Fibroblast of lung (primary cell): ENCODE measurements around the gene SH2D4B. TPM values are rescaled to one million over a fixed set of nuclear protein-coding genes. Genes with fewer than 3 reads are reported as not detected.

Source experiments
- DNase-seq, 2 donors: peaks; one replicate each; pipeline versions ENCODE4 v3.0.0 to v3.0.0-alpha.2; 2010; ENCODE audit warnings: low read depth in 2 of 2
- H2AFZ ChIP-seq: 2 replicates; pipeline ENCODE4 v1.5.1; 2012; ENCODE audit warnings: low read length, control low read depth, inconsistent platforms
- H3K27ac ChIP-seq: 2 replicates; pipeline ENCODE4 v1.5.1; 2011; ENCODE audit warnings: low read length, control low read depth; ENCODE audit not compliant: insufficient read depth
- H3K27me3 ChIP-seq: 2 replicates; pipeline ENCODE4 v1.5.1; 2011; ENCODE audit warnings: mild to moderate bottlenecking, low read length; ENCODE audit not compliant: control insufficient read depth, insufficient read depth
- H3K36me3 ChIP-seq: 2 replicates; pipeline ENCODE4 v1.5.1; 2011; ENCODE audit warnings: low read length; ENCODE audit not compliant: control insufficient read depth, insufficient read depth
- H3K4me1 ChIP-seq: 2 replicates; pipeline ENCODE4 v1.5.1; 2011; ENCODE audit warnings: low read length; ENCODE audit not compliant: control insufficient read depth, insufficient read depth; ENCODE audit errors: extremely low read depth
- H3K4me2 ChIP-seq: 2 replicates; pipeline ENCODE4 v1.5.1; 2011; ENCODE audit warnings: low read length, control low read depth; ENCODE audit not compliant: insufficient read depth; ENCODE audit errors: extremely low read depth
- H3K4me3 ChIP-seq, 4 experiments: fragments of 200-600 bp in 1 of 4; sonication (generic) in 1 of 4; replicated peaks in 1 of 4; 2 replicates each; pipeline ENCODE4 v1.5.1; 2011 to 2016; ENCODE audit warnings: low read length in 4 of 4, low read depth in 3 of 4, mild to moderate bottlenecking in 3 of 4, control low read depth in 2 of 4, inconsistent platforms in 1 of 4, mixed read lengths in 1 of 4; ENCODE audit not compliant: insufficient read depth in 1 of 4; ENCODE audit errors: control extremely low read depth in 1 of 4
- H3K79me2 ChIP-seq: 2 replicates; pipeline ENCODE4 v1.5.1; 2012; ENCODE audit warnings: mild to moderate bottlenecking, low read length, inconsistent platforms; ENCODE audit not compliant: control insufficient read depth, insufficient read depth
- H3K9ac ChIP-seq: 2 replicates; pipeline ENCODE4 v1.5.1; 2011; ENCODE audit warnings: mild to moderate bottlenecking, low read length, control low read depth; ENCODE audit not compliant: insufficient read depth
- H3K9me3 ChIP-seq: 2 replicates; pipeline ENCODE4 v1.5.1; 2012; ENCODE audit warnings: low read depth, low read length; ENCODE audit not compliant: control insufficient read depth, insufficient read depth
- H4K20me1 ChIP-seq: 2 replicates; pipeline ENCODE4 v1.5.1; 2011; ENCODE audit warnings: low read length; ENCODE audit not compliant: control insufficient read depth, insufficient read depth; ENCODE audit errors: extremely low read depth
- CTCF ChIP-seq, 2 donors: IDR thresholded peaks in 1 of 2; conservative IDR thresholded peaks in 1 of 2; 1 replicate in 1 of 2; 2 replicates in 1 of 2; pipeline ENCODE4 v1.5.1; 2011 to 2012; ENCODE audit warnings: low read length in 2 of 2, control low read depth in 1 of 2, inconsistent platforms in 1 of 2, low read depth in 1 of 2, mild to moderate bottlenecking in 1 of 2
- EZH2 ChIP-seq: IDR thresholded peaks from 2 replicates; pipeline ENCODE4 v1.5.1; 2012; ENCODE audit warnings: low read length, control low read depth, mild to moderate bottlenecking; ENCODE audit errors: missing control alignments
- polyA plus RNA-seq, 2 donors: library from polyadenylated mRNA; depleted of rRNA in 1 of 2; stranded (reverse) in 1 of 2; unstranded in 1 of 2; fragments of >200 nt; gene quantifications; 2 replicates each; pipeline ENCODE4 v1.2.1, GENCODE V29; 2011 to 2012; ENCODE audit warnings: missing spikeins in 1 of 2
- total RNA-seq: library from RNA; depleted of rRNA; stranded (reverse); fragments of >200 nt; gene quantifications from 2 replicates; pipeline ENCODE4 v1.2.1, GENCODE V29; 2014

SH2D4B gene
- total and polyA plus RNA-seq, 2 donors (not counting 1 experiment from before 2014, with no cell fraction given) = not detected

- Histone ChIP-seq H3K36me3 (no peaks in the 10 kb centered on the region), H4K20me1 (no peaks in the 10 kb centered on the region), H3K4me2 (no peak overlapping the region), H2AFZ (no peak overlapping the region), H3K9me3 (no peaks in the 10 kb centered on the region), H3K27me3 (no peaks in the 10 kb centered on the region), H3K9ac (no peak overlapping the region), H3K27ac (no peak overlapping the region), H3K79me2 (no peaks in the 10 kb centered on the region), H3K4me1 (no peaks in the 10 kb centered on the region), H3K4me3 (no peak overlapping the region)
- no peak for TF ChIP-seq EZH2
- no peak for DNase-seq
Measured at GRCh38 chr10:80598951-80599350, 61.2 kb downstream of the SH2D4B start.

- Histone ChIP-seq H2AFZ (no peak overlapping the region), H3K9ac (no peak overlapping the region), H3K4me3 (no peak overlapping the region), H3K9me3 (no peaks in the 10 kb centered on the region), H4K20me1 (no peaks in the 10 kb centered on the region), H3K27ac (no peak overlapping the region), H3K4me2 (no peak overlapping the region), H3K36me3 (no peaks in the 10 kb centered on the region), H3K27me3 (no peaks in the 10 kb centered on the region), H3K79me2 (no peaks in the 10 kb centered on the region), H3K4me1 (no peaks in the 10 kb centered on the region)
- DNase-seq = peak; percentile 7 to 36
- TF ChIP-seq CTCF (conservative IDR thresholded peaks at IDR 0.05 in 1 of 2, IDR thresholded peaks at IDR 0.05 in 1 of 2; ENCODE audit: low read depth in 1 of 2, low read length in 2 of 2) (peak; percentile 31 to 68), EZH2 (no peak)
Measured at GRCh38 chr10:80599424-80599847, 61.7 kb downstream of the SH2D4B start.

GRCh38 chr10:80600256-80600655 is 62.6 kb downstream of the SH2D4B start:
- H3K4me3 ChIP-seq = no peak overlapping the region
- no peak for TF ChIP-seq CTCF (conservative IDR thresholded peaks at IDR 0.05 in 1 of 2, IDR thresholded peaks at IDR 0.05 in 1 of 2; ENCODE audit: low read depth in 1 of 2, low read length in 2 of 2)
- no peak for TF ChIP-seq EZH2
- no peak for DNase-seq
- H3K27me3 ChIP-seq = no peaks in the 10 kb centered on the region
- no peaks in the 10 kb centered on the region for H3K79me2 ChIP-seq
- H3K4me2 ChIP-seq = no peak overlapping the region
- no peaks in the 10 kb centered on the region for H4K20me1 ChIP-seq
- no peak overlapping the region for H3K9ac ChIP-seq
- no peaks in the 10 kb centered on the region for H3K4me1 ChIP-seq
- no peaks in the 10 kb centered on the region for H3K9me3 ChIP-seq
- no peak overlapping the region for H3K27ac ChIP-seq
- H2AFZ ChIP-seq = no peak overlapping the region
- H3K36me3 ChIP-seq = no peaks in the 10 kb centered on the region
